Measurements from ENCODE around the gene TMEM163.
"Not testable (repeated sequence)": the region's sequence is repeated elsewhere in the genome, so short reads cannot be mapped to it uniquely, and the experiment has no call there.

TMEM163 gene

GRCh38 chr2:134490559-134490958, 228.2 kb downstream of the TMEM163 start:
- no peak for DNase-seq (ENCODE audit: low read depth, low spot score)

GRCh38 chr2:134489732-134490384, 228.9 kb downstream of the TMEM163 start:
- in situ Hi-C loops (cut with HindIII; ENCODE audit: low sequenced_read_pairs): no loop called here
- H3K4me3 ChIP-seq (ENCODE audit: low read depth, low read length): no peak overlapping the region
- no peak for TF ChIP-seq CTCF (IDR thresholded peaks at IDR 0.05; ENCODE audit: low read depth, low read length)
- no peak for DNase-seq (ENCODE audit: low read depth, low spot score)

More at GRCh38 chr2:134490559-134490958, 228.2 kb downstream of the TMEM163 start:
- in situ Hi-C loops (cut with HindIII; ENCODE audit: low sequenced_read_pairs): no loop called here
- TF ChIP-seq CTCF (IDR thresholded peaks at IDR 0.05; ENCODE audit: low read depth, low read length): no peak
- H3K4me3 ChIP-seq (ENCODE audit: low read depth, low read length): no peak overlapping the region

GRCh38 chr2:134482766-134483340, 235.9 kb downstream of the TMEM163 start:
- in situ Hi-C loops (cut with HindIII; ENCODE audit: low sequenced_read_pairs): no loop called here
- H3K4me3 ChIP-seq (ENCODE audit: low read depth, low read length): no peak overlapping the region
- no peak for DNase-seq (ENCODE audit: low read depth, low spot score)
- TF ChIP-seq CTCF (IDR thresholded peaks at IDR 0.05; ENCODE audit: low read depth, low read length): no peak

DNA sequence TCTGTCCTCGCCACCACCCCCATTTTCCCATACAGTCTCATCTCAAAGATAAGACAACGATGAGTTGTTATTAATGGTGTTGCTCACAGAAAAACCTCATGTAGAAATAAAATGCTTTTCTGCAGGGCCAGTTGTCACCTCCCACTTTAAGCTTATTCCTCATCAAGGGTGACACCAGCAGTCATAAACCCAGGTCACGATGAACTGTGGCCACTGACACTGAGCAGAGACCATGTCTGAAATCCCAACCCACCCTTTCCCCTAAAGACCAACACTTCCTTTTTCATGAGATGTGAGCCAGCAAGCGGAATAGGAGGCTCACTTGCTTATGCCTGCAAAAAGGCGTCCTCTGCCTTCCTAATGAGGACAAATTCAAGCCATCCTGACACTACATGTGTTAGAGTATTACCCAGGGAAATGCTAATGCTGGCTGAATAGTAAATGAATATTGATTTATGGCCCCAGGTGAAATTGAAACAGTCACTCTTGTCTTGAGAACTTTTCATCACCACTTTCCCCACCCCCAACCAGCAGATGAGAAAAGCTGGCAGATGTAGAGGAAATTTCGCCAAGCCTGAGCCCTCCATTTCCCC, 236.6 kb downstream of the TMEM163 start:
- H3K4me3 ChIP-seq (ENCODE audit: low read depth, low read length): no peak overlapping the region
- in situ Hi-C loops (cut with HindIII; ENCODE audit: low sequenced_read_pairs): no loop called here
- DNase-seq (ENCODE audit: low read depth, low spot score): no peak
- no peak for TF ChIP-seq CTCF (IDR thresholded peaks at IDR 0.05; ENCODE audit: low read depth, low read length)

DNA sequence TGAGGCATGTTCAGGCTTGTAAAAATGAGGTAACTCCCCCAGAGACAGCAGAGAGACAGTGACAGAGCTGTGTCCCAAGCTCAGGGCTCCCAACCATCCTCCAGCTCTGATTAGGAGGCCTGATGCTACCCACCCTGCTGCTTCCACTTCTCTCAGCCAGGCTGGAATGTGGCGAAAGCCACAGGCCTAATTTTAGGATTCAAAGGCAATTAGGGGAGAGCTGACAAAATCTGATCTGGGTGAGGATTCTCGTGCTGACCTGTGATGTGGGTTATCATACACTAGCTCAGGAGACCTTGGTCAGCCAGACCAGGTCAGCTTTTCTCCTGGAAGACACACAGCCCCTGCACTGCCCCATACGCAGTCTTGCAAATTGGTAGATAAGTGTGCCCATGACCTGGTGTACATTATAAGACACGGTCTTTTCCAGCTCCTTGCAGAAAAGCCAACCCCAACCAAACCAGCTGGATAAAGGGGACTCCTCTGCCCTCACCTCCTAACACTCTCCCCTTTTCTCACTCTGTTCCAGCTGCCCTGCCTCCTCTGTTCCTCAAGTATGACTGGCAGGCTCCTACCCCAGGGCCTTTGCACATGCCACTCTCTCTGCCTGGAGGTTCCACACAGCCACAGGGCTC, 239.0 kb downstream of the TMEM163 start:
- no peak for TF ChIP-seq CTCF (IDR thresholded peaks at IDR 0.05; ENCODE audit: low read depth, low read length)
- H3K4me3 ChIP-seq (ENCODE audit: low read depth, low read length): no peak overlapping the region
- in situ Hi-C loops (cut with HindIII; ENCODE audit: low sequenced_read_pairs): no loop called here
- DNase-seq (ENCODE audit: low read depth, low spot score): no peak

GRCh38 chr2:134476982-134477381, 241.8 kb downstream of the TMEM163 start:
- in situ Hi-C loops (cut with HindIII; ENCODE audit: low sequenced_read_pairs); DNase-seq (ENCODE audit: low read depth, low spot score); H3K4me3 ChIP-seq (ENCODE audit: low read depth, low read length): not testable (repeated sequence)
